Smooth muscle cell (in vitro differentiated cells): Measurements from ENCODE around the gene NR3C1. TPM values are rescaled to one million over a fixed set of nuclear protein-coding genes. Genes with fewer than 3 reads are reported as not detected.
A peak's percentile ranks its signal among the peaks of the same experiment; 100 is the strongest.
"Not testable (repeated sequence)": the region's sequence is repeated elsewhere in the genome, so short reads cannot be mapped to it uniquely, and the experiment has no call there.

Experiments used
- DNase-seq: peaks from one replicate; lab custom pipeline; 2025; ENCODE audit not compliant: unreplicated experiment; lab: John Stamatoyannopoulos, UW
- H2AFZ ChIP-seq: fragments of 200-600 bp; sonication (generic); 2 replicates; pipeline ENCODE4 v1.6.0; 2016; ENCODE audit warnings: antibody characterized with exemption, low read depth, mild to moderate bottlenecking
- H3F3A ChIP-seq: fragments of 200-600 bp; sonication (generic); 2 replicates; pipeline ENCODE4 v1.6.0; 2017; ENCODE audit warnings: antibody characterized with exemption, low read depth
- H3K27ac ChIP-seq: fragments of 200-600 bp; sonication (generic); 2 replicates; pipeline ENCODE4 v1.5.1; 2016; ENCODE audit warnings: low read depth, mild to moderate bottlenecking
- H3K27me3 ChIP-seq: fragments of 200-600 bp; sonication (generic); 2 replicates; pipeline ENCODE4 v1.6.1; 2016; ENCODE audit warnings: low read depth, mild to moderate bottlenecking
- H3K36me3 ChIP-seq: fragments of 200-600 bp; sonication (generic); 2 replicates; pipeline ENCODE4 v1.5.1; 2016; ENCODE audit warnings: low read depth
- H3K4me1 ChIP-seq: fragments of 200-600 bp; sonication (generic); 2 replicates; pipeline ENCODE4 v1.5.1; 2016; ENCODE audit warnings: low read depth
- H3K4me2 ChIP-seq: fragments of 200-600 bp; sonication (generic); 2 replicates; pipeline ENCODE4 v1.6.0; 2016; ENCODE audit warnings: mild to moderate bottlenecking
- H3K4me3 ChIP-seq: fragments of 200-600 bp; sonication (generic); 2 replicates; pipeline ENCODE4 v1.5.1; 2016; ENCODE audit warnings: mild to moderate bottlenecking
- H3K79me2 ChIP-seq: fragments of 200-600 bp; sonication (generic); 2 replicates; pipeline ENCODE4 v1.6.0; 2016; ENCODE audit warnings: low read depth, mild to moderate bottlenecking
- H3K9ac ChIP-seq: fragments of 200-600 bp; sonication (generic); 2 replicates; pipeline ENCODE4 v1.6.0; 2016; ENCODE audit warnings: low read depth
- H3K9me3 ChIP-seq: fragments of 200-600 bp; sonication (generic); replicated peaks from 2 replicates; pipeline ENCODE4 v1.5.1; 2016; ENCODE audit warnings: low read depth
- H4K20me1 ChIP-seq: fragments of 200-600 bp; sonication (generic); 2 replicates; pipeline ENCODE4 v1.6.0; 2016; ENCODE audit warnings: low read depth
- CTCF ChIP-seq: fragments of 200-600 bp; sonication (generic); IDR thresholded peaks from 2 replicates; pipeline ENCODE4 v1.5.1; 2017; ENCODE audit warnings: borderline replicate concordance, mild to moderate bottlenecking, antibody characterized with exemption; ENCODE audit not compliant: insufficient read depth, poor library complexity, severe bottlenecking
- WGBS: methylation state at CpG from one replicate; pipeline ENCODE4 v1.1.7; 2016; ENCODE audit warnings: low lambda C conversion rate; 5-methylcytosine and 5-hydroxymethylcytosine counted together
- polyA plus RNA-seq: library from polyadenylated mRNA; unstranded; fragments of >200 nt; fragmentation: Nextera tagmentation; extraction: Ambion mirVana; gene quantifications from 2 replicates; pipeline ENCODE4 v1.2.1, GENCODE V29; 2016
- total RNA-seq: library from RNA; depleted of rRNA; stranded (reverse); fragments of >200 nt; gene quantifications from 2 replicates; pipeline ENCODE4 v1.2.3, GENCODE V29; 2014

Gene NR3C1
- total and polyA plus RNA-seq, 2 experiments from 2014 or later: 76.5 to 101 TPM

- WGBS: 99% methylated on average over 2 of the region's 2 CpGs
- peaks cover 73% of the 10 kb centered on the region for H4K20me1 ChIP-seq
- peaks cover 87% of the 10 kb centered on the region for H3K79me2 ChIP-seq
Measured at GRCh38 chr5:143329843-143330242, 73.6 kb downstream of the NR3C1 start.

GRCh38 chr5:143328589-143329220, 74.8 kb downstream of the NR3C1 start:
- peaks cover 79% of the 10 kb centered on the region for H4K20me1 ChIP-seq
- H3K9ac ChIP-seq: no peak overlapping the region
- TF ChIP-seq CTCF: no peak
- H3K36me3 ChIP-seq: no peaks in the 10 kb centered on the region
- H3K27me3 ChIP-seq: no peaks in the 10 kb centered on the region
- no peak for DNase-seq
- H2AFZ ChIP-seq: no peak overlapping the region
- no peak overlapping the region for H3K4me2 ChIP-seq
- no peaks in the 10 kb centered on the region for H3F3A ChIP-seq
- peaks cover 95% of the 10 kb centered on the region for H3K79me2 ChIP-seq
- H3K4me3 ChIP-seq: no peak overlapping the region
- 93% methylated on average over 5 of the region's 5 CpGs for WGBS
- H3K27ac ChIP-seq: no peak overlapping the region
- H3K9me3 ChIP-seq: no peaks in the 10 kb centered on the region
- H3K4me1 ChIP-seq: no peaks in the 10 kb centered on the region

More at GRCh38 chr5:143329843-143330242, 73.6 kb downstream of the NR3C1 start:
- Histone ChIP-seq H3K4me2 (no peak overlapping the region), H3F3A (no peaks in the 10 kb centered on the region), H3K9ac (no peak overlapping the region), H3K36me3 (no peaks in the 10 kb centered on the region), H2AFZ (no peak overlapping the region), H3K4me1 (no peaks in the 10 kb centered on the region), H3K27me3 (no peaks in the 10 kb centered on the region), H3K27ac (no peak overlapping the region), H3K4me3 (no peak overlapping the region), H3K9me3 (no peaks in the 10 kb centered on the region)
- no peak for DNase-seq
- TF ChIP-seq CTCF: no peak

GRCh38 chr5:143325086-143325485, 78.4 kb downstream of the NR3C1 start:
- not testable (repeated sequence) for H3K4me2 ChIP-seq, H3K36me3 ChIP-seq, DNase-seq, H3K9me3 ChIP-seq, H3K9ac ChIP-seq, H3K4me3 ChIP-seq, H3K27ac ChIP-seq, H3K4me1 ChIP-seq, H3F3A ChIP-seq, H2AFZ ChIP-seq, H3K27me3 ChIP-seq
- H3K79me2 ChIP-seq: peaks cover 100% of the 10 kb centered on the region
- WGBS: 94% methylated on average over 4 of the region's 4 CpGs
- H4K20me1 ChIP-seq: peaks cover 86% of the 10 kb centered on the region

GRCh38 chr5:143322931-143323630, 80.4 kb downstream of the NR3C1 start:
- not testable (repeated sequence) for H3K4me2 ChIP-seq, H3K36me3 ChIP-seq, DNase-seq, H2AFZ ChIP-seq, H3K4me1 ChIP-seq, H3K27me3 ChIP-seq, H3K9me3 ChIP-seq, H3K4me3 ChIP-seq, H3F3A ChIP-seq
- Histone ChIP-seq H4K20me1 (peaks cover 79% of the 10 kb centered on the region), H3K9ac (peak overlapping the region; percentile 13), H3K79me2 (peaks cover 100% of the 10 kb centered on the region), H3K27ac (peak overlapping the region; percentile 56)
- WGBS: 77% methylated on average over 5 of the region's 5 CpGs
